Cardiac fibroblast (primary cell): Measurements from ENCODE around the gene MEST.

Source experiments
- DNase-seq, 2 donors: peaks; one replicate each; pipeline versions ENCODE4 v3.0.0 to v3.0.0-alpha.2; 2010; ENCODE audit warnings: low read depth in 2 of 2
- H3K4me3 ChIP-seq, 2 donors: replicated peaks in 1 of 2; 1 replicate in 1 of 2; 2 replicates in 1 of 2; pipeline ENCODE4 v1.5.1; 2011; ENCODE audit warnings: low read depth in 2 of 2, low read length in 2 of 2, mild to moderate bottlenecking in 2 of 2, moderate library complexity in 1 of 2
- TF ChIP-seq, protein P1 (sequence below): IDR thresholded peaks from one replicate; pipeline ENCODE4 v1.5.1; 2011; ENCODE audit warnings: low read depth, mild to moderate bottlenecking, low read length, inconsistent platforms

The MEST gene

DNA sequence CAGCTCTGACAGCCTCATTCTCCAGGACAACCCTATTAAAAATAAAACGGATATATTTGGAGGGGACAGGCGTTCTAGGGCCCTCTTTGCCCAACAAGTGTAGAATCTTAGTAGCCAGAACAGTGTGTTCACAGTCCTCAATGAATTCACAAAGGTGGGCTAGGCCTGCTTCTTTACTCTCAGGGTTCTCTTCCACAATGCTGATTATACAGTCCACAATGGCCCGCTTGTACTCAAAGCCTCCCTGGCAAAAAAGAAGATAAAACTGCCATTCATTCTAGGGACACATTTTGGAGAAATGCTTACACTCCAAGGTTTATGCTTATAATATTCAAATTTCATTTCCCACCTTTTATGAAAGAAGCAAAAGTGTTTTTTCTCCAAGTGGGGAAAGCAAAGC lies 62.6 kb downstream of the MEST start:
- no peak overlapping the region for H3K4me3 ChIP-seq
- TF ChIP-seq, protein P1, sequence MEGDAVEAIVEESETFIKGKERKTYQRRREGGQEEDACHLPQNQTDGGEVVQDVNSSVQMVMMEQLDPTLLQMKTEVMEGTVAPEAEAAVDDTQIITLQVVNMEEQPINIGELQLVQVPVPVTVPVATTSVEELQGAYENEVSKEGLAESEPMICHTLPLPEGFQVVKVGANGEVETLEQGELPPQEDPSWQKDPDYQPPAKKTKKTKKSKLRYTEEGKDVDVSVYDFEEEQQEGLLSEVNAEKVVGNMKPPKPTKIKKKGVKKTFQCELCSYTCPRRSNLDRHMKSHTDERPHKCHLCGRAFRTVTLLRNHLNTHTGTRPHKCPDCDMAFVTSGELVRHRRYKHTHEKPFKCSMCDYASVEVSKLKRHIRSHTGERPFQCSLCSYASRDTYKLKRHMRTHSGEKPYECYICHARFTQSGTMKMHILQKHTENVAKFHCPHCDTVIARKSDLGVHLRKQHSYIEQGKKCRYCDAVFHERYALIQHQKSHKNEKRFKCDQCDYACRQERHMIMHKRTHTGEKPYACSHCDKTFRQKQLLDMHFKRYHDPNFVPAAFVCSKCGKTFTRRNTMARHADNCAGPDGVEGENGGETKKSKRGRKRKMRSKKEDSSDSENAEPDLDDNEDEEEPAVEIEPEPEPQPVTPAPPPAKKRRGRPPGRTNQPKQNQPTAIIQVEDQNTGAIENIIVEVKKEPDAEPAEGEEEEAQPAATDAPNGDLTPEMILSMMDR = no peak
- no peak for DNase-seq
